Sigmoid colon (tissue), 4 donors: Measurements from ENCODE around the gene GSN.

Experiments
- EP300 ChIP-seq, 4 donors: sonication (generic); formaldehyde crosslinking; IDR thresholded peaks; one replicate each; pipeline ENCODE4 v1.6.1; 2017; ENCODE audit warnings: antibody characterized with exemption in 4 of 4
- POLR2A ChIP-seq, 2 donors: fragments of 450-650 bp; IDR thresholded peaks; one replicate each; pipeline ENCODE4 v1.6.1; 2016; ENCODE audit warnings: antibody characterized with exemption in 2 of 2, mild to moderate bottlenecking in 2 of 2, moderate library complexity in 2 of 2
- POLR2AphosphoS5 ChIP-seq, 4 donors: sonication (generic); formaldehyde crosslinking; IDR thresholded peaks; one replicate each; pipeline ENCODE4 v1.6.1; 2017; ENCODE audit warnings: antibody characterized with exemption in 4 of 4
- TF ChIP-seq, protein P1 (sequence below), 4 experiments: fragments of 450-650 bp in 3 of 4; fragments of 200-600 bp in 1 of 4; IDR thresholded peaks; one replicate each; pipeline ENCODE4 v1.5.1; 2016 to 2019; ENCODE audit warnings: antibody characterized with exemption in 4 of 4, mild to moderate bottlenecking in 3 of 4, moderate library complexity in 2 of 4

DNA sequence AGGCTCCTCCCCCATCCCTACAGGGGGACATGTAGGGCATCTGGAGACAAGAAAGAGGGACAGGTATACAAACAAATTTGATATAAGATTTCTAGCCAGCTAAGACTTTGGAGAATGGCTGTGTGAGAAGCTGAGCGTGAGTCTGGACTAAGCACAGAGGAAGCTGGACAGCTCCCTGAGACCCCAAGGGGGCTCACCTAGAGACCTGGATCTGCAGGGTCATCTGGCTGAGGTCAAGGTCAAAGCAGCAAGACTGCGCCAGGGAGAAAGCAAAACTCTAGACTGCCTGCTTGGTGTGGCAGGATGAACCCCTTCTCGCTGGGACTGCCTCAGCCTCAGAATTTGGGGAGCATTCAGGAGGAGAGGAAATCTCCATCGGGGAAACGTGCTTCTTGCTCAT is 8.0 kb upstream of the GSN start:
- TF ChIP-seq, protein P1, sequence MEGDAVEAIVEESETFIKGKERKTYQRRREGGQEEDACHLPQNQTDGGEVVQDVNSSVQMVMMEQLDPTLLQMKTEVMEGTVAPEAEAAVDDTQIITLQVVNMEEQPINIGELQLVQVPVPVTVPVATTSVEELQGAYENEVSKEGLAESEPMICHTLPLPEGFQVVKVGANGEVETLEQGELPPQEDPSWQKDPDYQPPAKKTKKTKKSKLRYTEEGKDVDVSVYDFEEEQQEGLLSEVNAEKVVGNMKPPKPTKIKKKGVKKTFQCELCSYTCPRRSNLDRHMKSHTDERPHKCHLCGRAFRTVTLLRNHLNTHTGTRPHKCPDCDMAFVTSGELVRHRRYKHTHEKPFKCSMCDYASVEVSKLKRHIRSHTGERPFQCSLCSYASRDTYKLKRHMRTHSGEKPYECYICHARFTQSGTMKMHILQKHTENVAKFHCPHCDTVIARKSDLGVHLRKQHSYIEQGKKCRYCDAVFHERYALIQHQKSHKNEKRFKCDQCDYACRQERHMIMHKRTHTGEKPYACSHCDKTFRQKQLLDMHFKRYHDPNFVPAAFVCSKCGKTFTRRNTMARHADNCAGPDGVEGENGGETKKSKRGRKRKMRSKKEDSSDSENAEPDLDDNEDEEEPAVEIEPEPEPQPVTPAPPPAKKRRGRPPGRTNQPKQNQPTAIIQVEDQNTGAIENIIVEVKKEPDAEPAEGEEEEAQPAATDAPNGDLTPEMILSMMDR (IDR thresholded peaks at IDR 0.05): no peak
- TF ChIP-seq POLR2A (IDR thresholded peaks at IDR 0.05): no peak
- TF ChIP-seq POLR2AphosphoS5 (IDR thresholded peaks at IDR 0.05): no peak
- no peak for TF ChIP-seq EP300 (IDR thresholded peaks at IDR 0.05)
